Measurements from ENCODE around the gene LHB. TPM values are rescaled to one million over a fixed set of nuclear protein-coding genes. Genes with fewer than 3 reads are reported as not detected.
"Not testable (repeated sequence)": the region's sequence is repeated elsewhere in the genome, so short reads cannot be mapped to it uniquely, and the experiment has no call there.

Gene LHB
- total RNA-seq, result not detected

GRCh38 chr19:49017041-49017665 lies at the start of gene LHB:
Gene LHB (minus strand): TSS chr19:49017091. CDS start chr19:49017081, 10 bp downstream.
- no peak for ATAC-seq

DNA sequence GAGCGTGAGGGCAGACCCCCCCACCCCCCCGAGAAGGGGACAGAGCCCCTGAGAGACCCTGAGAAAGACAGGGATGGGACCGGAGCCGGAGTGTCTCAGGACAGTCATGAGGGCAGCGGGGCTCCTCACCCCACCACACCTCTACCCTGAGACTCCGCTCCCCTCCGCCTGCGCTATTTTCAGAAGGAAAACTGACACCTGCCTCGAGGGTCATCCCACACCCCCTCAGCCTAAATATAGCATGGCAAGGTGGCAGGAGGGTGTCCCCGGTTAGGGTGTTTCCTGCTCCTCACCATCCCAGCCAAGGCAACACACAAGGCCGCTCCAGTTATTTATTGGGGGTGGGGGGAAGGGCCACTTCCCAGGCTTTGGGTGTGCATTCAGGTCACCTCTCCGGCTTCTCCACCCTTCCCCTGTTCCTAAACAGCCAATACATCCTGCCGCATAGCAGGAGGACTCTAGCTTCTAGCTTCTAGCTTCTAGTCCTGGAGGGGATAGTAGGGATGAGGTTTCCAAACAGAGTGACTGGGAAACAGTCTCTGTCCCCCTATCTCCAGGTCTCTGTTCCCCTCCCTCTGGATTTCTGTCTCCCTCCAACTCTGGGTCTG lies 49.1 kb upstream of the LHB start:
- no peak for DNase-seq (ENCODE audit: low spot score)
- intact Hi-C loops (cut with DNase I), result no loop called here
- no peak for ATAC-seq

More at GRCh38 chr19:49017041-49017665, at the start of gene LHB:
- intact Hi-C loops (cut with DNase I), result no loop called here
- DNase-seq (ENCODE audit: low spot score), result no peak

GRCh38 chr19:49064768-49065611 lies 48.1 kb upstream of the LHB start, which contains the start of gene NTF4:
Gene NTF4 (minus strand): TSS chr19:49064818. CDS start chr19:49061997, 2,821 bp downstream.
- DNase-seq (ENCODE audit: low spot score) (no peak), ATAC-seq (no peak)
- intact Hi-C loops (cut with DNase I), result no loop called here

GRCh38 chr19:49064029-49064629 lies 47.2 kb upstream of the LHB start:
- intact Hi-C loops (cut with DNase I), result no loop called here
- ATAC-seq (peak; percentile 17), DNase-seq (ENCODE audit: low spot score) (no peak)

DNA sequence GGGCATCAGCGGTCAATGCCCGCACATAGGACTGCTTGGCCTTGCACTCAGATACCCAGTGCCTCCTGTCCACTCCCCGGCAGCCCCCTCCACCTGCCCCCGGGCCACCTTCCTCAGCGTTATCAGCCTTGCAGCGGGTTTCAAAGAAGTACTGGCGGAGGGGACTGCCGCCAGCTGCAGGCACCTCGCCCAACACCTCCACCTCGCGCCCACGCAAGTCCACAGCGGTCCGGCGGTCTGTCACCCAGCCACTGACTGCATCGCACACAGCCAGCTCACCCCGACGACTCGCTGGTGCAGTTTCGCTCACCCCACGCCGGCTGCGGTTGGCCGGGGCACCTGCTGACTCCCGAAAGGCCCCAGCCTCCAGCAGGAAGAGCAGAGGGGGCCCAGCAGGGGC lies 44.6 kb upstream of the LHB start:
- no peak for ATAC-seq
- intact Hi-C loops (cut with DNase I), result no loop called here
- no peak for DNase-seq (ENCODE audit: low spot score)

DNA sequence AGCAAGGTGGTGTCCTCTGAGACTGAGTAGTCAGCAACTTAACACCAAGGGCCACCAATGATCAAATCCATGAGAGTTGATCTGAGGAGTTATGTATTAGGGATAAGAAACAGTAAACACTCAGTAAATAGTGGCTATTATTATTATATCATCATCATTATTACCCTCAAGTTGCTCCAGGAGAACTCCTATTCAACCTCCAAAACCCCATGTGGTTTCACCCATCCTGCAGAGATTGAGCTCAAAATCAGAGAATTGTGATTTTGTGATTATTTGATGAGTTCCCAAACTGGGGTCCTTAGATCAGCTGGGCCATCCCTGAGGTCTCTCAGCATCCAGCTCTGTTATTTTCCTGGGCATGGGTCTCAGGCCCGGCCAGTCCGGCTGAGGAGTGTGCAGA lies 44.1 kb upstream of the LHB start:
- intact Hi-C loops (cut with DNase I), result no loop called here
- DNase-seq (ENCODE audit: low spot score) (no peak), ATAC-seq (no peak)

DNA sequence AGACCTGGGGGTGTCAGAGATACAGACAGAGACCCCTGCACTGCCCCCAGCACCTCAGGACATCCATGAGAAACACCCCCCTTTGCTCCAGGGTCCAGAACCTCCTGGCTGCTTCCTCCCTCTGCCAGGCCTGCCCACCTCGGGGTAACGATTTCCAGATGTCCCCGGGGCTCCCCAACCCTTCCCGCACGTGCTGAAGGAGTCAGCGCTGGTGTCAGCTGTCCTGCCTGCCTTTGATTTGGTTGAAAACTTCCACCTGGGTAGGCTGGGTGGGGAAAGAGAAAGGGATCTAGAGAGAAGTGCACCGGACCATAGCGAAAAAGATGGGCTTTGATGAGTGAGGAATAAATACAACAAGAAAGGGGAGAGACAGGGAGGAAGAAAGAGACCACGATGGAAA lies 42.2 kb upstream of the LHB start:
- no peak for DNase-seq (ENCODE audit: low spot score)
- no peak for ATAC-seq
- intact Hi-C loops (cut with DNase I), result no loop called here

DNA sequence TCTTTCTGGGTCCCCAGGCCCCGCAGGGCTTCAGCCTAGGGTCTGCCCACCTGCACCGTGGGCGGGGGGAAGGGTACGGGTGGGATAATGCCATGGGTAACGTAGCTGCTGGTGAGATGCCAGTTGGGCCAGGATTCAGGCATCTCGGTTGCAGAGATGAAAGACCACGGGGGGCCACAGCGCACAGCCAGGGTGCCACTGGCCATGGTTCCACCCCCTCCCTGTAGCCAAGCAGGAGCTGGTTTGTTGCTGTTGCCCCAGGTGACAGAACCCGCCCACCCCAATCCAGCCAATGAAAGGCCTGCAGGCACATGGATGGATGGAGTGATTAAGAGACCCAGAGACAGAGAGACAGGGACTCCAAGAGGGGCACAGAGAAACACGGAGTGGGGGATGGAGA lies 41.7 kb upstream of the LHB start:
- intact Hi-C loops (cut with DNase I), result no loop called here

GRCh38 chr19:49057636-49058234 lies 40.8 kb upstream of the LHB start, which contains the start of gene CGB7:
Gene CGB7 (minus strand): TSS chr19:49057749. CDS start chr19:49055375, 2,374 bp downstream.
- intact Hi-C loops (cut with DNase I), result no loop called here
- ATAC-seq, result peak; percentile 77
- DNase-seq (ENCODE audit: low spot score), result peak; percentile 81

More for the DNA sequence above, 41.7 kb upstream of the LHB start:
- no peak for DNase-seq (ENCODE audit: low spot score)
- no peak for ATAC-seq

DNA sequence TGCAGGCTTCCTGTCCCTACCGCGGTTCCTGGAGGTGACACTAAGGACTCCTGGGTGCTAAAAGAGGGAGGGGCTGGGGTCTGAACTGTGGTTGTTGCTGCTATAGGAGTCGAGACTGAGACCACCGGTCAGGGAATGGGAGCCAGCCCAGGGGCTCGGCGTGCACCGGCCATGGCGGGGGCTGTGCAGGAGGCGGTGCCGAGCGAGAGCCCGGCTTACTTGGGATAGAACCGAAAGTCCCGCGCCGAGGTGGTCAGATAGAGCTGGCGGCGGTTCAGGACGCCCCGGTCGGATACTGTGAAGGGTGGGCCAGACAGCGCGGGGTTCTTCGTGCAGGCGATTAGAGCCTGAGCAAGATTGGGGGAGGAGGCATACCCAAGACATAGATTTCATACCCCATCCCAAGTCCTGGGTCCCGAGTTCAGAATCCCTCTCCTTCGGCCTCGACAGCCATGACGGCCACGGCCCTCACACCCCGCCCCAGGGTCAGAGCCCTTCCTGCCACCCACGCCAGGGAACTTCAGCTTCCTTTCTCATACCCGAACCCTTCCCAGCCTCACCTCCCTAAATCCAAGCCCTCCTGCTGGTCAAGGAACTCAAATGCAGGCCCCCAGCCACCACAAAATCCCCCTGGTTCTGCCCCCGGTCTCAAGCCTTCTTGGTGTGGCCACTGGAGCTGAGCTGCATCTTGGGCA lies 40.2 kb upstream of the LHB start:
- ATAC-seq, result peak; percentile 38
- DNase-seq (ENCODE audit: low spot score); intact Hi-C loops (cut with DNase I): not testable (repeated sequence)

- ATAC-seq (peak; percentile 82), DNase-seq (ENCODE audit: low spot score) (peak; percentile 76)
- intact Hi-C loops (cut with DNase I), result no loop called here
These were observed 39.4 kb upstream of the LHB start for GRCh38 chr19:49056101-49056901.

DNA sequence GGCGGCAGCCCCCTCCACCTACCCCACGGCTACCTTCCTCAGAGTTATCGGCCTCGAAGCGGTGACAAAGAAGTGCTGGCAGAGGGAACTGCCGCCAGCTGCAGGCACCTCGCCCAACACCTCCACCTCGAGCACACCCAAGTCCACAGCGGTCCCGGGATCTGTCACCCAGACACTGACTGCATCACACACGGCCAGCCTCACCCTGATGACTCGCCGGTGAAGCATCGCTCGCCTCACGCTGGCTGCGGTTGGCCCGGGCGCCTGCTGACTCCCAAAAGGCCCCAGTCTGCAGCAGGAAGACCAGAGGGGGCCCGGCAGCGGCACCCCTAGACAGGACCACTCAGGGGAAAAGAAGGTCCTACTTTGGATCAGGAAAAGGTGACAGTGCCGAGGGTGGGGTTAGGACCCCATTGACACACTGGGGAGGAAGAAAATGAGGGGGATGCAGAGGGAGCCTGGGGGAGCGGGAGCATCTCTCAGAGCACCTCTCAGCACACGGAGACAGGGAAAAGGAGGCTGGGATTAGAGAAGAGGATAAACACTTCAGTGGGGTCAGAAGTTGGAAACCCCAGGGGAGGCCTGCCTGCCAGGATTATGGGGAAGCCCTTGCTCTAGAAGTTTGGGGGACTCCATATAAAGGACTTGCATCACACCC lies 33.6 kb upstream of the LHB start:
- intact Hi-C loops (cut with DNase I); DNase-seq (ENCODE audit: low spot score); ATAC-seq: not testable (repeated sequence)

GRCh38 chr19:49049834-49050233 lies 32.9 kb upstream of the LHB start:
- intact Hi-C loops (cut with DNase I); DNase-seq (ENCODE audit: low spot score); ATAC-seq: not testable (repeated sequence)

- ATAC-seq; DNase-seq (ENCODE audit: low spot score); intact Hi-C loops (cut with DNase I): not testable (repeated sequence)
These were observed 32.1 kb upstream of the LHB start, which contains the start of gene CGB8 for GRCh38 chr19:49049011-49049410. Gene CGB8 (minus strand): TSS chr19:49049111. CDS start chr19:49048739, 372 bp downstream.

GRCh38 chr19:49043548-49043947 lies 26.7 kb upstream of the LHB start, which contains the start of gene CGB5:
Gene CGB5 (plus strand): TSS chr19:49043848. CDS start chr19:49044210, 362 bp downstream.
- DNase-seq (ENCODE audit: low spot score); intact Hi-C loops (cut with DNase I); ATAC-seq: not testable (repeated sequence)

DNA sequence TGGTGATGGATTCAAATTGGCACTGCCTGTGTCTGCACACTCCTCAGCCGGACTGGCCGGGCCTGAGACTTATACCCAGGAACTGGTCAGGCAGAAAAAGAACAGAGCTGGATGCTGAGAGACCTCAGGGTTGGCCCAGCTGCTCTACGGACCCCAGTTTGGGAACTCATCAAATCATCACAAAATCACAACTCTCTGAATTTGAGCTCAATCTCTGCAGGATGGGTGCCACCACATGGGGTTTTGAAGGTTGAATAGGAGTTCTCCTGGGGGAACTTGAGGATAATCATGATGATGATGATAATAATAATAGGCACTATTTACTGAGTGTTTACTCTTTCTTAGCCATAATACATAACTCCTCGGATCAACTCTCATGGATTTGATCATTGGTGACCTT lies 25.8 kb upstream of the LHB start:
- ATAC-seq; intact Hi-C loops (cut with DNase I); DNase-seq (ENCODE audit: low spot score): not testable (repeated sequence)

DNA sequence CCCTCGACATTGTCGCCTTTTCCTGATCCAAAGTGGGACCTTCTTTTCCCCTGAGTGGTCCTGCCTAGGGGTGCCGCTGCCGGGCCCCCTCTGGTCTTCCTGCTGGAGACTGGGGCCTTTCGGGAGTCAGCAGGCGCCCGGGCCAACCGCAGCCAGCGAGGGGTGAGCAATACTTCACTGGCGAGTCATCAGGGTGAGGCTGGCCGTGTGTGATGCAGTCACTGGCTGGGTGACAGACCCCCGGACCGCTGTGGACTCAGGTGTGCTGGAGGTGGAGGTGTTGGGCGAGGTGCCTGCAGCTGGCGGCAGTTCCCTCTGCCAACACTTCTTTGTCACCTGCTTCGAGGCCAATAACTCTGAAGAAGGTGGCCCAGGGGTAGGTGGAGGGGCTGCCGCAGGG lies 25.3 kb upstream of the LHB start:
- intact Hi-C loops (cut with DNase I), result no loop called here
- ATAC-seq (no peak), DNase-seq (ENCODE audit: low spot score) (no peak)
